ENCODE data around the gene WDR37. TPM values are rescaled to one million over a fixed set of nuclear protein-coding genes. Genes with fewer than 3 reads are reported as not detected.

WDR37 gene
- polyA plus RNA-seq, 3 donors, result 7.1 to 33.6 (median 8.6) TPM

DNA sequence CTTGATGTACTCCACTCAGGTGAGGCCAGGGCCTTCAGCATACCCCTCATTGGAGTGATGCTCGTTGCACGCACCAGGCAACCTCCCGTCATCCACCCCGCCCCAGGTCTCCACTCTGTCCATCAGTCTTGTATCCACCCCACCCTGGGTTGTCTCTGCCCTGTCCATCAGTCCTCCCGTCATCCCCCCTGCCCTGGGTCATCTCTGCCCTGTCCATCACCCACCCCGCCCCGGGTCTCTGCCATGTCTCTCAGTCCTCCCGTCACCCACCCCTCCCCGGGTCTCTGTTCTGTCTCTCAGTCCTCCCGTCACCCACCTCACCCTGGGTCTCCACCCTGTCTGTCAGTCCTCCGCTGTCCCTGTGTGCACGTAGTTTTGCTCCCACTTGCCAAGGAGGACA is 59.9 kb downstream of the WDR37 start:
- Histone ChIP-seq H3K79me2 (ENCODE audit: insufficient read depth, low read length) (peaks cover 25% of the 10 kb centered on the region), H3K4me2 (replicated peaks; ENCODE audit: extremely low read depth, low read length, poor library complexity, severe bottlenecking) (no peak overlapping the region), H2AFZ (ENCODE audit: insufficient read depth, low read depth, low read length, poor library complexity, severe bottlenecking) (no peak overlapping the region), H3K9ac (ENCODE audit: insufficient read depth, low read length, poor library complexity, severe bottlenecking) (no peak overlapping the region), H3K27me3 (ENCODE audit: control insufficient read depth in 2 of 2, insufficient read depth in 2 of 2, low read length in 2 of 2) (no peaks in the 10 kb centered on the region), H3K4me3 (replicated peaks in 1 of 3; ENCODE audit: low read depth in 2 of 3, low read length in 3 of 3) (no peak overlapping the region), H3K27ac (ENCODE audit: low read depth in 1 of 2, low read length in 2 of 2) (no peak overlapping the region), H4K20me1 (ENCODE audit: insufficient read depth, low read length) (peaks cover 83% of the 10 kb centered on the region), H3K4me1 (ENCODE audit: control insufficient read depth in 1 of 2, insufficient read depth in 2 of 2, low read length in 2 of 2) (no peaks in the 10 kb centered on the region), H3K36me3 (replicated peaks in 1 of 2; ENCODE audit: control insufficient read depth in 1 of 2, insufficient read depth in 2 of 2, low read length in 2 of 2) (peaks cover 91 to 99% of the 10 kb centered on the region in 2 donors), H3K9me3 (replicated peaks in 1 of 2; ENCODE audit: control insufficient read depth in 1 of 2, insufficient read depth in 1 of 2, low read length in 2 of 2) (no peaks in the 10 kb centered on the region)
- no peak for DNase-seq
- Mint-ChIP-seq H3K36me3 (peaks cover 94 to 96% of the 10 kb centered on the region in 2 donors), H3K27me3 (ENCODE audit: low read depth in 3 of 3) (no peaks in the 10 kb centered on the region), H3K4me3 (no peak overlapping the region), H3K4me1 (no peaks in the 10 kb centered on the region), H3K27ac (peak overlapping the region in 1 of 7 donors; percentile 88), H3K9me3 (no peaks in the 10 kb centered on the region)
- intact Hi-C loops (cut with micrococcal nuclease), result no loop called here
- TF ChIP-seq CTCF (IDR thresholded peaks at IDR 0.05), result no peak
- 97% methylated on average over 12 of the region's 12 CpGs for WGBS (ENCODE audit: insufficient coverage)

DNA sequence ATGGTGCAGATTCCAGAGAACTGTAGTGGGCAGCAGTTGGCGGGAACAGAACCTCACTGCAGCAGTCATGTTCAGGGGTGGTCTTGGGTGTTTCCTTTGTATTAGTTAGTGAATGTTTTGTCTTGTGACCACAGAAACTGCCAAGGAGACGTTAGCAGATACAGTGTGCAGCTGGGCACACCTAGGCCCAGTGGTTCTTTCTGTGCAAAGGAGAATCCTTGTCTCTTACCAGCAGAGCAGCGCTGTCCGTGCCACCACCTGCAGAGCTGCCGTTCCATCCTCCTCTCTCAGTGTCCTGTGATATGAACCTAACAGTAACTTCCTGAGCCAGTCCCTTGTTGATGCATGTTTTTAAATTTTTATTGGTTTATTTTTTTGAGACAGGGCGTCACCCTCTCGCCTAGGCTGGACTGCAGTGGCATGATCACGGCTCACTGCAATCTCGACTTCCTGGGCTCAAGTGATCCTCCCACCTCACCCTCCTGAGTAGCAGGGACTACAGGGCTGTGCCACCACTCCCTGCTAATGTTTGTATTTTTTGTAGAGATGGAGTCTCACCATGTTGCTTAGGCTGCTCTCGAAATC is 60.6 kb downstream of the WDR37 start:
- Histone ChIP-seq H3K9ac (ENCODE audit: insufficient read depth, low read length, poor library complexity, severe bottlenecking) (no peak overlapping the region), H2AFZ (ENCODE audit: insufficient read depth, low read depth, low read length, poor library complexity, severe bottlenecking) (no peak overlapping the region), H3K27ac (ENCODE audit: low read depth in 1 of 2, low read length in 2 of 2) (no peak overlapping the region), H4K20me1 (ENCODE audit: insufficient read depth, low read length) (peaks cover 81% of the 10 kb centered on the region), H3K27me3 (ENCODE audit: control insufficient read depth in 2 of 2, insufficient read depth in 2 of 2, low read length in 2 of 2) (no peaks in the 10 kb centered on the region), H3K36me3 (replicated peaks in 1 of 2; ENCODE audit: control insufficient read depth in 1 of 2, insufficient read depth in 2 of 2, low read length in 2 of 2) (peaks cover 91 to 99% of the 10 kb centered on the region in 2 donors), H3K4me1 (ENCODE audit: control insufficient read depth in 1 of 2, insufficient read depth in 2 of 2, low read length in 2 of 2) (no peaks in the 10 kb centered on the region), H3K79me2 (ENCODE audit: insufficient read depth, low read length) (peaks cover 25% of the 10 kb centered on the region), H3K4me2 (replicated peaks; ENCODE audit: extremely low read depth, low read length, poor library complexity, severe bottlenecking) (no peak overlapping the region), H3K9me3 (replicated peaks in 1 of 2; ENCODE audit: control insufficient read depth in 1 of 2, insufficient read depth in 1 of 2, low read length in 2 of 2) (no peaks in the 10 kb centered on the region), H3K4me3 (replicated peaks in 1 of 3; ENCODE audit: low read depth in 2 of 3, low read length in 3 of 3) (no peak overlapping the region)
- peak overlapping the region in 1 of 7 donors; percentile 43 for H3K27ac Mint-ChIP-seq
- WGBS (ENCODE audit: insufficient coverage), result 100% methylated on average over 3 of the region's 10 CpGs
- intact Hi-C loops (cut with micrococcal nuclease), result no loop called here
- H3K4me3 Mint-ChIP-seq, result no peak overlapping the region
- no peaks in the 10 kb centered on the region for H3K9me3 Mint-ChIP-seq
- no peaks in the 10 kb centered on the region for H3K27me3 Mint-ChIP-seq (ENCODE audit: low read depth in 3 of 3)
- peaks cover 94 to 96% of the 10 kb centered on the region in 2 donors for H3K36me3 Mint-ChIP-seq
- H3K4me1 Mint-ChIP-seq, result no peaks in the 10 kb centered on the region
- no peak for TF ChIP-seq CTCF (IDR thresholded peaks at IDR 0.05)
- no peak for DNase-seq
